Testis (tissue), 3 donors: ENCODE measurements around the gene SERGEF. TPM values are rescaled to one million over a fixed set of nuclear protein-coding genes. Genes with fewer than 3 reads are reported as not detected.

Experiments
- DNase-seq: peaks from one replicate; pipeline ENCODE4 v3.0.0-alpha.2; 2019
- H3K27ac ChIP-seq, 2 donors: fragments of 200-600 bp; sonication (generic); one replicate each; pipeline ENCODE4 v1.5.1; 2019
- H3K27me3 ChIP-seq: fragments of 200-600 bp; sonication (generic); one replicate; pipeline ENCODE4 v1.5.1; 2019
- H3K36me3 ChIP-seq: fragments of 200-600 bp; sonication (generic); one replicate; pipeline ENCODE4 v1.5.1; 2017; ENCODE audit warnings: low read depth; ENCODE audit errors: missing control alignments
- H3K4me1 ChIP-seq: fragments of 200-600 bp; sonication (generic); one replicate; pipeline ENCODE4 v1.5.1; 2019
- H3K4me3 ChIP-seq, 2 donors: fragments of 200-600 bp; sonication (generic); one replicate each; pipeline ENCODE4 v1.5.1; 2017 to 2019
- H3K9me3 ChIP-seq: fragments of 200-600 bp; sonication (generic); one replicate; pipeline ENCODE4 v1.5.1; 2017
- POLR2A ChIP-seq: fragments of 450-650 bp; IDR thresholded peaks from one replicate; pipeline ENCODE4 v1.6.1; 2017; ENCODE audit warnings: antibody characterized with exemption, mild to moderate bottlenecking, moderate library complexity
- WGBS, 2 donors: methylation state at CpG; one replicate each; pipeline ENCODE4 v1.1.5; 2018; 5-methylcytosine and 5-hydroxymethylcytosine counted together
- intact Hi-C: fragments of 100-400 bp; cut with DNase I; formaldehyde crosslinking; loops from one replicate; pipeline ENCODE4 v1.15.1; 2023; ENCODE audit warnings: low total_unique reads
- polyA plus RNA-seq: library from polyadenylated mRNA; stranded (reverse); fragments of 350-450 nt; fragmentation: Illumina TruSeq; extraction: RNeasy Lipid Tissue Mini Kit (QIAGEN cat#74804); gene quantifications from one replicate; pipeline ENCODE4 v1.2.3, GENCODE V29; 2014; ENCODE audit warnings: low read depth, low replicate concordance; ENCODE audit not compliant: insufficient read depth
- total RNA-seq, 2 donors: library from RNA; depleted of rRNA; stranded (reverse); fragments of >200 nt; gene quantifications; one replicate each; pipeline ENCODE4 v1.2.3, GENCODE V29; 2016
- TF ChIP-seq, protein P1 (sequence below), 3 experiments: fragments of 450-650 bp in 2 of 3; fragments of 200-600 bp in 1 of 3; sonication (generic) in 1 of 3; IDR thresholded peaks; one replicate each; pipeline ENCODE4 v1.5.1; 2016 to 2019; ENCODE audit warnings: antibody characterized with exemption in 3 of 3, mild to moderate bottlenecking in 2 of 3, moderate library complexity in 1 of 3

SERGEF gene
- total and polyA plus RNA-seq, 3 donors from 2014 or later, result 12.5 to 37.5 (median 23.1) TPM

- no peaks in the 10 kb centered on the region for H3K36me3 ChIP-seq
- no peaks in the 10 kb centered on the region for H3K9me3 ChIP-seq
- H3K4me1 ChIP-seq, result no peaks in the 10 kb centered on the region
- WGBS, 2 donors, result 46 to 83% methylated on average over 6 to 7 of the region's 7 CpGs
- TF ChIP-seq, protein P1, sequence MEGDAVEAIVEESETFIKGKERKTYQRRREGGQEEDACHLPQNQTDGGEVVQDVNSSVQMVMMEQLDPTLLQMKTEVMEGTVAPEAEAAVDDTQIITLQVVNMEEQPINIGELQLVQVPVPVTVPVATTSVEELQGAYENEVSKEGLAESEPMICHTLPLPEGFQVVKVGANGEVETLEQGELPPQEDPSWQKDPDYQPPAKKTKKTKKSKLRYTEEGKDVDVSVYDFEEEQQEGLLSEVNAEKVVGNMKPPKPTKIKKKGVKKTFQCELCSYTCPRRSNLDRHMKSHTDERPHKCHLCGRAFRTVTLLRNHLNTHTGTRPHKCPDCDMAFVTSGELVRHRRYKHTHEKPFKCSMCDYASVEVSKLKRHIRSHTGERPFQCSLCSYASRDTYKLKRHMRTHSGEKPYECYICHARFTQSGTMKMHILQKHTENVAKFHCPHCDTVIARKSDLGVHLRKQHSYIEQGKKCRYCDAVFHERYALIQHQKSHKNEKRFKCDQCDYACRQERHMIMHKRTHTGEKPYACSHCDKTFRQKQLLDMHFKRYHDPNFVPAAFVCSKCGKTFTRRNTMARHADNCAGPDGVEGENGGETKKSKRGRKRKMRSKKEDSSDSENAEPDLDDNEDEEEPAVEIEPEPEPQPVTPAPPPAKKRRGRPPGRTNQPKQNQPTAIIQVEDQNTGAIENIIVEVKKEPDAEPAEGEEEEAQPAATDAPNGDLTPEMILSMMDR (IDR thresholded peaks at IDR 0.05), result no peak
- no peak for TF ChIP-seq POLR2A
- H3K4me3 ChIP-seq, result no peak overlapping the region
- intact Hi-C loops, result no loop called here
- H3K27me3 ChIP-seq, result no peaks in the 10 kb centered on the region
- DNase-seq, result no peak
- H3K27ac ChIP-seq, result no peak overlapping the region
Observed at GRCh38 chr11:17752144-17752543, 260.7 kb downstream of the SERGEF start.

DNA sequence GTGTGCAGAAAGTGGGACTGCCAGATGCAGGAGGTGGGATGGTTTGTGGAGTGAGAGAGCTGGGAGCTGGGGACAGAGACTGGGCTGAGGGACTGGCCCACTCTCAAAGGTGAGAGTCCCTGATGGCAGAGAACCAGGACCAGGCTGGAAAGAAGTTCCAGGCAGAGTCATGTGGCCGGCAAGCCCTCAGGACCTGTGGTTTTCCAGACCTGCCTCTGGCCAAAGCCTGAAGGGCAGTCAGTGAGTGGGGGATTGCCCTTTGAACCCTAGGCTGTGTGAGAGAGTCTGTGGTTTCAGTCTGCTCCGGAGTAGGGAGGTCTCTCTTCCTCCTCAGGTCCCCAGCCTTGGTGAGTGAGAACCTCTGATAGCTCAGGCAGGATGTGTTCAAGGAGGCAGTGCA is 261.3 kb downstream of the SERGEF start:
- intact Hi-C loops, result no loop called here
- no peaks in the 10 kb centered on the region for H3K4me1 ChIP-seq
- H3K36me3 ChIP-seq, result no peaks in the 10 kb centered on the region
- WGBS, 2 donors, result 73% methylated on average over 2 of the region's 2 CpGs; no CpG with 5 or more reads in 1 of the 2 donors
- no peaks in the 10 kb centered on the region for H3K9me3 ChIP-seq
- TF ChIP-seq, protein P1 (IDR thresholded peaks at IDR 0.05), result no peak
- no peak for TF ChIP-seq POLR2A
- no peak for DNase-seq
- H3K27ac ChIP-seq, result no peak overlapping the region
- no peak overlapping the region for H3K4me3 ChIP-seq
- H3K27me3 ChIP-seq, result no peaks in the 10 kb centered on the region

DNA sequence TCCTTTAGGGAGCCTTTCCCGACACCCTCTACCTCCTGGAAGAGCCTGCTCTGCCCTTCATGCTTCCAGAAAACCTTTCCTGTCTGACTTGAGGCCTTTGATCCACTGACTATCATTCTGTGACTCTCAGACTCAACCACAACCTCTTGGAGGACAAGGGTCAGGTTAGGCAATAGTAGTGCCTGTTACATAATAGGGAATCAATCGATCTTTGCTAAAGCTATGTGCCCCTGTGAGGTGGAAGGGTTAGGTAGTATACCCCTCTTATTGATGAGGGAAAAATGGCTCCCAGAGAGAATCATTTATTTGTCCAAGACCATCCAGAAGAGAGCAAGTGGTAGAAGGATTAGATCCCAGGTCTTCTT is 262.1 kb downstream of the SERGEF start:
- no peaks in the 10 kb centered on the region for H3K36me3 ChIP-seq
- TF ChIP-seq, protein P1 (IDR thresholded peaks at IDR 0.05), result no peak
- no peak for TF ChIP-seq POLR2A
- H3K4me1 ChIP-seq, result no peaks in the 10 kb centered on the region
- no peak for DNase-seq
- H3K27ac ChIP-seq, result no peak overlapping the region
- no peak overlapping the region for H3K4me3 ChIP-seq
- no peaks in the 10 kb centered on the region for H3K27me3 ChIP-seq
- WGBS, 2 donors, result 77 to 89% methylated on average over 2 of the region's 2 CpGs
- intact Hi-C loops, result no loop called here
- H3K9me3 ChIP-seq, result no peaks in the 10 kb centered on the region

- Histone ChIP-seq H3K4me3 (no peak overlapping the region), H3K27ac (no peak overlapping the region), H3K4me1 (no peaks in the 10 kb centered on the region), H3K27me3 (no peaks in the 10 kb centered on the region), H3K9me3 (no peaks in the 10 kb centered on the region), H3K36me3 (no peaks in the 10 kb centered on the region)
- WGBS, 2 donors, result 71 to 75% methylated on average over 13 of the region's 13 CpGs
- intact Hi-C loops, result no loop called here
- no peak for TF ChIP-seq POLR2A
- TF ChIP-seq, protein P1 (IDR thresholded peaks at IDR 0.05), result no peak
- no peak for DNase-seq
Observed at GRCh38 chr11:17750013-17750800, 262.6 kb downstream of the SERGEF start.
